ENCODE data around the gene MRPL23.

Gene MRPL23

GRCh38 chr11:1932681-1933080, 14.5 kb upstream of the MRPL23 start:
- DNase-seq: no peak

DNA sequence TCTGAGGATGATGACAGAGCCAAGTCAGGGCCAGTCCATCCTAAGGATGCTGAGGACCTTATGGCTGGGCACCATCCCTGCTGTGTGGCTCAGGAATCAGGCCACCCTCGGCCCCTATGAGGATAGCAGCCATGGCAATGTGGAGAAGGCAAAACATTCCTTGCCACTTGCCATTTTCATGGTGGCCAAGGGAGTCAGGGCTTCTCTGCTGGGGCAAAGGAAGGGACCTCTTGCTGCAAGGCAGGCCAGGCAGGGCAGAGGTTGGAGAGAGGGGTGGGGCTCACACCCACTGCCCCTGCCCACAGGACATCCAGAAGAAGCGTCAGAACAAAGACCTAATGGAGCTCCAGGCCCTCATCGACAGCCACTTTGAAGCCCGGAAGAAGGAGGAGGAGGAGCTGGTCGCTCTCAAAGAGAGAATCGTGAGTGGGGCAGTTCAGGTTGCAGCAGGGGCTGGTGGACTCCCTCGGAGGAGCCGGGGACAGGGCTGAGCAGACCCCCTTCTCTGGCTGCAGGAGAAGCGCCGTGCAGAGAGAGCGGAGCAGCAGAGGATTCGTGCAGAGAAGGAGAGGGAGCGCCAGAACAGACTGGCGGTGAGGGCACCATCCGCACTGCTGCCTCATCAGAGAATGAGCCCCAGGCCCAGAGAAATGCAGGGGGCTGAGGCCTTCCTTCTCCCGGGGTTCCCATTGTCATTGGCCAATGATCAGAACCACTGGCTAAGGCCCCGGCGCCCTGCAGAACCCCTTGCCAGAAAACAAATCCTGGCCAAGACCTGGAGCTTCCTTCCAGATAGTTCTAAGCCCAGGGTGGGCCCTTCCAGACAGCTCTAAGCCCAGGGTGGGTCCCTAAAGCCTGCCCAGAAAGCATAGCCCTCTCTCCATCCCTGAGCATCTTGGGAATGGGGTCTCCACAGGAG, 13.5 kb upstream of the MRPL23 start:
- no peak for DNase-seq

DNA sequence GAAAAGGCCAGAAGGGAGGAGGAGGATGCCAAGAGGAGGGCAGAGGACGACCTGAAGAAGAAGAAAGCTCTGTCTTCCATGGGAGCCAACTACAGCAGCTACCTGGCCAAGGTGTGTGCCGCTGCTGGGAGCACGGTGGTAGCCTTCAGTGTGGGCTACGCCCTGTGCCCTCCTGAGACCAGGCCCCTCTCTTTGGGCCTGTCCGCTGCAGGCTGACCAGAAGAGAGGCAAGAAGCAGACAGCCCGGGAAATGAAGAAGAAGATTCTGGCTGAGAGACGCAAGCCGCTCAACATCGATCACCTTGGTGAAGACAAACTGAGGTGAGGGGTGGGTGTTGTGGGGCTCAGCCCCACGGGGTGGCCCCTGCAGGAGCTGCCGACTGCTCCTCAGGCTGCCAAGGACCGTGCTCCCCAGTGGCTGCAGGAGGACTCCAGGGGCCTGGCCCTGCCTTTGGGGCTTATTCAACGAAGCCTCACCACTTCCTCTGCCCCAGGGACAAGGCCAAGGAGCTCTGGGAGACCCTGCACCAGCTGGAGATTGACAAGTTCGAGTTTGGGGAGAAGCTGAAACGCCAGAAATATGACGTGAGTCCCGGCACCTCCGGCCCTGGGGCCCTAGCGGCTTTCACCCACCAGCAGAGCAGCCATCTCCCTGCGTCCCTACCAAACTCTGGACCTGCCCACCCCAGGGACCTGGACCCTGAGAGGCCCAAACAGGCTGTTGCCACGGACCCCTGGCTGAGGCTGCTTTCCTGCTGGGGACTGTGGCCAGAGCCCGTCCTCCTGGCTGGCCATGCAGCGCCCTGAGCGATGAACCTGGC, 12.6 kb upstream of the MRPL23 start:
- no peak for DNase-seq

DNA sequence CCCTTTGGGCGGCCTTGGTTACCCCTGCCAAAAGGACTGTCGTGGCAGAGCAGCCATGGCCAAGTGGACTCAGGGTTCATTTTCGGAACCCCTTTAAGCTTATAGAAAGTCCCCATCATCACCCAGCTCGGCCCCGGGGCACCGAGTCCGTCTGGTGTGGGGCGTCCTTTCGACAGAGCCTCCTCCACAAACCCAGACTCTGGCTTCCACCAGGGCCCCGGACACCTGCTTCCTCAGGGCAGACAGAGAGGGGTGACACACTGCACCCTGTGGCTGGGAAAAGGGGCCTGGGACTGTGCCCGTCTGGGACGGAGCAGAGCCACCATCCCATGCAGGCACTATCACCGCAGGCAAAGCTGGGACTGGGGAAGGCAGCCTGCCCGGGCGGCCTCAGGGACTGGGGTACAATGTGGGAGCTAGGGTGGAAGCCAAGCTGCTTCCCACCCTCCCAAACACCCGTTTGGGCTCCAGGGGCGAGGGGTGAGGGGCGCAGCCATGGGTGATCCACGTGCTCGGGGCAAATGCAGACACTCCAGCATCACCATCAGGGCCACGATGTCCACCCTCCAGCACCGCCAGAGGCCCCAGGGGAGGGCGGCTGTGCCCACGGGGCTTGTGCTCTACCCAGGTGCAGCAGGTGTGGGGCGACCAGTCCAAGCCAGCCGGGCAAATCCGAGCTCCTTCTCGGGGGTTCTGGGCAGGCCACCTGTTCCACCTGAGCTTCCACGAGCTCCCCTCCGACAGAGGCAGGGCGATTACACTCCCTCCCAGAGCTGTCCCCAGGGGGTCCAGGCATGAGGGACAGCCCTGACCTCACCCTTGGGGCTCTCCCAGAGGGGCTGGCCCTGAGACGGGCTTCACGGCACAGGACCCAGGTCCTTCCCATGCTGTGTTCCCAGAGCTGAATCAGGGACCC, 11.7 kb upstream of the MRPL23 start:
- no peak for DNase-seq

GRCh38 chr11:1936072-1936780, 10.9 kb upstream of the MRPL23 start:
- no peak for DNase-seq

DNA sequence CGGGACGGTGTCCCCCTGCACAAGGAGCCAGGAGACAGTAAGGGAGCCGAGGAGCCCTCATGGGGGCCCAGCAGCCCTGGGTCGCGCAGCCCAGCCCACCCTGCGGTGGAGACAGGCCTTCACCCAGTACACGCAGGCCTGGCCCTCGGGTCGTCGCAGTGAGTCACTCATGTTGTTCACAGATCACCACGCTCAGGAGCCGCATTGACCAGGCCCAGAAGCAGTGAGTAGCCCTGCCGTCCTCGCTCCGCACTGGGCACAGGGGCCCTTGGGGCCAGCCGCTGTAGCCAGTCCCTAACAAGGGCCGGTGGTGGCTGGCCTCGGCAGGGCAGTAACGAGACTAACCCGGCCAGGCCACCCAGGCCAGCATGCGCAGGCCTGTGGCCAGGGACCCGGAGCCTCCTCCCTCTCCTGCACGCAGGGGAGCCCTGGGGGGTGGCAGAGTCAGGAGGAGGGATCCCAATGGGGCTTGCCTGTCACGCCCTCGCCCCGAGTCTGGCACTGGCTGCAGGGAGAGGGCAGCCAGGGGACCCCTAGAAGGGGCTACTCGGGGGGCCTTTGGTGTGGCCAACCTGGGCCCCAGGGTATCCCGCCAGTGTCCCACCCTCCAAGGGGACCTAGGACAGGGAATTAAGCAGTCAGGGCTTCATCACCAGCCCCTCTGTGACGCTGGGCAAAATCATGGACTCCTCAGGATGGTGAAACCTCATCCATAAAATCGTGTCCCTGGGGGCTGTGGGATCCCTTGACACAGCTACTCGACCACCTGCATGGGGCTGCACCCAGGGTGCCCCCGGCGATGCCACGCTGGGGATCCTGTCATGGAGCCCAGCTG, 10.1 kb upstream of the MRPL23 start:
- no peak for DNase-seq

- no peak for DNase-seq
These were observed 9.4 kb upstream of the MRPL23 start for GRCh38 chr11:1937616-1938342.

DNA sequence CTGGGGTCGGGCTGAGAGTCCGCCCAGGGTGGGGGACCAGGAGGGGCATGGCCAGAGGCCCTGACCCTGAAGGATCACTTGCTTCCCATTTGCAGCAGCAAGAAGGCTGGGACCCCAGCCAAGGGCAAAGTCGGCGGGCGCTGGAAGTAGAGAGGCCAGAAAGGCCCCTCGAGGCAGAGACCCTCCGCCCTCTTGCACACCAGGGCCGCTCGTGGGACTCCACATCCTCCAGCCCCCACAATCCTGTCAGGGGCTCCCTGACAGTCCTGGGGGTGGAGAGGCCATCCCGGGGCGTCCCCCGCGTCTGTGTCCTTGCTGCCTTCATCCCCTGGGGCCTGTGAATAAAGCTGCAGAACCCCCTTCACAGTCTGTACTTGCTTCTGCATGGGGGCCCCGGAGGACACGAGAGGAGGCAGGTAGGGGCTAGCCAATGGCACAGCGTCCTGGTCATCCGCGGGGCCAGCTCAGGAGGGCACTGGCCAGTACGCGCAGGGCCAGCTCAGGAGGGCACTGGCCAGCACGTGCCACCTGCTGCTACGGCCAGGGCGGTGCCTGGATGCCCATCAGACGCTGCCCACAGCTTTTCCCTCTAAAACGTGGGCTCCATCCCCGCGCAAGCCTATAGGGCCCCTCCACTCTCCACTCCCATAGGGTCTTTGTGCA, 8.7 kb upstream of the MRPL23 start:
- no peak for DNase-seq

DNA sequence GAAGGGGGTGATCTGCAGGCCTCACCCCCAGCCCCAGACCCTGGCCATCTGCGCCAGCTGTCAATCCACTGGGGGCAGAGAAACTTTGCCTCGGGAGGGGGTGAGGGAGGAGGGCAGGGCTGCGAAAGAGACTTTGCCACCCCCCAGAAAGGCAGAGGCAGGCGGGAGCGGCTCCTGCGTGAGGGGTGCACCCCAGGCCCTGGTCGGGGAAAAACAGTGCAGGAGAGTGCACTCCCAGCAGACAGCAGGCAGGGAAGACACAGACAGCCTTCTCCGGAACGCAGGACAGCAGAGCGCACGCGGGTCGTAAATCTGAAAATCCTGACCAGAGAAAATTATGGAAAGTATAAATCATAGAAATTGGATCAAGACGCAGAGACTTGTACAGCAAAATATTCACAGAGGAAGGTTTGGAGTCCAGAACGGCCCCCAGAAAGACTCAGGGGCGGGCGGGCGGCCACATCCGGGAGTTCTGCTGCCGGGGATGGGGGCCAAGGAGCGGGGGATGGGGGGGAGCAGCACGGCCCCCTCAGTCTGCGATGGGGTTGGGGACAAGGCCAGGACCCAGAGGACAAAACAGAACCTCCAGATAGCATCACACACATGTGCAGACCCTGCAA, 8.0 kb upstream of the MRPL23 start:
- no peak for DNase-seq

DNA sequence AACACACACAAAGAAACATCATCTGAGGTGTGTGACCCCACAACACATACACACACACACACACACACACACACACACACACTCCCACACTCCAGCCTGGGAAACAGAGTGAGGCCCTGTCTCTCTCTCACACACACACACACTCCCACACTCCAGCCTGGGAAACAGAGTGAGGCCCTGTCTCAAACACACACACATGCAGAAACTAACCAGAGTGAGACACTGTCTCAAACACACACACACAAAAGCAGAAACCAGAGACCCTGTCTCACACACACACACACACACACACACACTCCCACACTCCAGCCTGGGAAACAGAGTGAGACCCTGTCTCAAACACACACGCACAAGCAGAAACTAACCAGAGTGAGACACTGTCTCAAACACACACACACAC, 7.3 kb upstream of the MRPL23 start:
- peak in 7 of 56 donors; percentile 5 to 28 (median 12) for DNase-seq

- no peak for DNase-seq
These were observed 4.4 kb upstream of the MRPL23 start for GRCh38 chr11:1942558-1943260.

DNA sequence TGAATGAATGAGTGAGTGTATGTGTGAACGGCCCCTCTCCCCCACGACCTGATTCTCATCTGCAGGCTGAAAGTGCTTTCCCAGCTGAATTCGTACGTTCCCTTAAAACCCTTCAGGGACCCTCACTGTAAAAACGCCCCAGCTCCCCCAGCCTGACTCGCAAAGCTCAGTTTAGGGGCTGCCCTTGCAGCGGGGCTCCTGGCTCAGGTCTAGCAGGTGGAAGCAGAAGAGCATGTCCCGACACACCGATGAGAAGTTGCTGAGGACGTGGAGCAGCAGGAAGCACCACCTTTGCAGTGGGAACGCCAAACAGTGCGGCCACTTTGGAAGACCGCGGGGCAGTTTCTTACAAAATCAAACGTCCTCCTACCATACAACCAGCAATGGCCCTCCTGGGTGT, 3.6 kb upstream of the MRPL23 start:
- no peak for DNase-seq

DNA sequence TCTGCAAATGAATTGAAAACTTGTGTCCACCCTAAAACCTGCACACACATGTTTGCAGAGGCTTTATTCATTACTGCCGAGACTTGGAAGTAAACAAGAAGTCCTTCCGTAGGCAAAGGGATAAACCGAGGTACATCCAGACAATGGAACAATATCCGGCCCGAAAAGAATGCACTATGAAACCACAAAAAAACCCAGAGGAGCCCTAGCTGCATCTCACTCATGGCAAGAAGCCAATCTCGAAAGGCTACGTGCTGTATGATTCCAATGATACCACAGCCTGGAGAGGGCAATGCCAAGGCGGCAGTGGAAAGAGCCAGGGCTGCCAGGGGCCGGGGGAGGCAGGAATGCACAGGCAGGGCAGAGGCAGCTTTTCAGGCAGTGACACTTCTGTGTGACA, 3.2 kb upstream of the MRPL23 start:
- DNase-seq: no peak

DNA sequence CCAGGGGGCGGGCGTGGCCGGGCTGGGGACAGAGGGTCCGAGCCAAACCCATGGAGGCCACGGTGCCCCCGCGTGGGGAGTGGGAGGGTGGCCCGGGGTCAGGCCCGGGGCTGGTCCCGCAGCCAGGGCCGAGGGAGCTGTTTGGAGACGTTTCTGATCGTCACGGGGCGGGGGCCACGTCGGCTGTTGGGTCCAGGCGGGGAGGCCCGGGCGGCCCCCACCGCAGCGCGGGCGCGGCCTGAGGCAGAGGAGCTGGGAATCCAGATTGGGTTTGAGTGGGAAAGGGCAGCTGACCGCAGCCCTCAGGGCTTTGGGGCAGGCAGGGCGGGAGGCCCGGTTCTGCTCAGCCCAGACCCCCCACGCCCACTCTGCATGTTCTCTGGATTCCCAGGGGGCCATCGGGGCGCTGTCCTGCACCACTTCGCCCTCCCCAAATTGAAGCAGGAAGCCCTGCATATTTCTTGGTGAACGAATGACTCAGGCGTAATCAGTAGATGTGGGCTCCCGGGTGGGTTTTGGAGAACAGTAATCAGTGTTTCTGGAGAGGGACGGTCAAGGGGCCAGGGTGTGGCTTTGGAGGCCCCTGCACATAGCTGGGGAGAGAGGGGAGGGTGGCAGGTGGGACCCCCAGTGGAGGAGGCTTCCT, 583 bp downstream of the MRPL23 start:
- DNase-seq: no peak

- no peak for DNase-seq
These were observed 1.3 kb downstream of the MRPL23 start for GRCh38 chr11:1948389-1948788.

DNA sequence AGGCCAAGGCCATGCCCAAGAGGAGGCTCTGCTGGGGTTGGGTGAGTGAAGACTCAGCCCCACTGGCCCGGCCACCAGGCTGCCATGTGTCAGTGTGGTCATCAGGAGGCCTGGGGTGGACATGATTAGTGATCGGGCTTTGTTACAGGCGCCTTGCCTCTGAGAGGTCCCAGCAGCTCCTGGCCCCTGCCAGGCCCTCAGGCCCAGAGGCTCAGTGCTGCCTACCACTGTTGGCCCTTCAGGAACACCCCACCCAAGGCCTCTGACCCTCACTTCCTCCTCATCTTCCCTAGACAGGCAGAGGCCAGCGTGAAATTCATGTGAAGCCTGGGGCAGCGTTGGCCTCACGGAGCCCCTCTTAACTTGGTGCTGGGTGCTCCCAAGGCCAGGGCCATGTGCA, 2.2 kb downstream of the MRPL23 start:
- DNase-seq: no peak

DNA sequence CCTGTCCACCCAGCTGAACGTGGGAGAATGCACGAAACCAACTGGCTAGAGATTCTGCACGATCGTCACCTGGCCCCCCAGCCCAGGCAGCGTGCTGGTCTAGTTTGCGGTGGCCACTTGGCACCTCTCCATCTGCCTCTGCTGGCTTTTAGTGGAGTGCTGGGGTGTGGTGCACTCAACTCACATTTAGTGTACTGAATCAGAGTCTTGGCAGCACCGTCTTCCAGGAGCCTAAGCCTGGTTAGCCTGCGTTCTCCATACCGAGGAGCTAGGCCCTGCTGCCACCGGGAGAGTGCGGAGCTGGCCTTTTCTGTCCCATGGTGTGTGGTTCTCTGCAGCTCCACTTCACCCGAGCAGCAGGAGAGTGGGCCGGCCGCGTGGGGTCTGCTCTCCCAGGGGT, 2.8 kb downstream of the MRPL23 start:
- DNase-seq: no peak
